ENCODE data around the gene PCNX1.

The PCNX1 gene

DNA sequence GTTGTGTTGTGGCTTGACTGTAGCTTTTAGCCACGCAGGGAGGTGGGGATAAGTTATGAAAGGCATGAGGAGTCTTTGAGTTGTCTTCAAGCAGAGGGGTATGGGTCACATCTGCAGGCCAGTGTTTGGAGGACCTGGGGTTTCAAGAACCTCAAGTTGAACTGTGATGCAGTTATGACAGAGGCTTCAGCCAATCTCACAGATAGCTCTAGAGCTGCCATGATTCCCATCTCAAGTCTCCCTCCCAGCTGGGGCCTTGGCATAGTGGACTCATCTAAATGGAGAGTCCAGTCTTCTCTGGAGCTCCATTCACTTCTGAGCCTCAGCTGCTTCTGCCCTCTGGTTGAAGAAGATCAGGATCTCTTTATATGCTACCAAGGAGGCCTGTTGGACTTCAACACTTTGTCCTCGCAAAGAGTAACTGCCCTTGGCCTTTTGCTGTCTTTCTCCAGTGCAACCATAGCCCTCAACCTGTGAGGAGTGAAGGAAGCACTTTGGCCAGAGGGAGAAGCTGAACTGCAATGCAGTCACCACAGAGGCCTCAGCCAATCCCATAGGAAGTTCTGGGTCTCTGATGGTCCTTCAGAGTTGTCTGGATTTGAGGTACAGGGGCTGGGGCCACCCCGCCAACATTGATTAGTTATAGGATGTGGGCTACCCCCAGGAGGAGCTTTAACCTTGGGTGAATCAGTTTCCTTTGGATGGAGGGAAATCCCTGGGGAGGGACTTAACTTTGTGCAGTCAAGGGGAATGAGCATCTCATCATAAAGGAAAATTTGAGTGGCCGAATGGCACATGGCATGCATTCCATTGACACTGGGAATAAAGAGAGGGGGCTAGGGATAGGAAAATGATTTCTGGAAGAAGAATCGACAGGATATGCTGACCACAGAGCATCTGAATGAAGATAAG, 230.5 kb downstream of the PCNX1 start:
- ATAC-seq (ENCODE audit: low read depth) (no peak), DNase-seq (ENCODE audit: low spot score) (no peak)
- Histone ChIP-seq H3K27me3 (ENCODE audit: insufficient read depth, poor library complexity, severe bottlenecking) (no peaks in the 10 kb centered on the region), H3K27ac (ENCODE audit: poor library complexity, severe bottlenecking) (no peak overlapping the region), H3K4me3 (ENCODE audit: severe bottlenecking) (no peak overlapping the region), H3K36me3 (ENCODE audit: low read depth) (no peaks in the 10 kb centered on the region), H3K9me3 (ENCODE audit: severe bottlenecking) (no peaks in the 10 kb centered on the region), H3K4me1 (ENCODE audit: insufficient read depth, poor library complexity, severe bottlenecking) (peaks cover 15% of the 10 kb centered on the region)
- TF ChIP-seq, protein P1, sequence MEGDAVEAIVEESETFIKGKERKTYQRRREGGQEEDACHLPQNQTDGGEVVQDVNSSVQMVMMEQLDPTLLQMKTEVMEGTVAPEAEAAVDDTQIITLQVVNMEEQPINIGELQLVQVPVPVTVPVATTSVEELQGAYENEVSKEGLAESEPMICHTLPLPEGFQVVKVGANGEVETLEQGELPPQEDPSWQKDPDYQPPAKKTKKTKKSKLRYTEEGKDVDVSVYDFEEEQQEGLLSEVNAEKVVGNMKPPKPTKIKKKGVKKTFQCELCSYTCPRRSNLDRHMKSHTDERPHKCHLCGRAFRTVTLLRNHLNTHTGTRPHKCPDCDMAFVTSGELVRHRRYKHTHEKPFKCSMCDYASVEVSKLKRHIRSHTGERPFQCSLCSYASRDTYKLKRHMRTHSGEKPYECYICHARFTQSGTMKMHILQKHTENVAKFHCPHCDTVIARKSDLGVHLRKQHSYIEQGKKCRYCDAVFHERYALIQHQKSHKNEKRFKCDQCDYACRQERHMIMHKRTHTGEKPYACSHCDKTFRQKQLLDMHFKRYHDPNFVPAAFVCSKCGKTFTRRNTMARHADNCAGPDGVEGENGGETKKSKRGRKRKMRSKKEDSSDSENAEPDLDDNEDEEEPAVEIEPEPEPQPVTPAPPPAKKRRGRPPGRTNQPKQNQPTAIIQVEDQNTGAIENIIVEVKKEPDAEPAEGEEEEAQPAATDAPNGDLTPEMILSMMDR (IDR thresholded peaks at IDR 0.05; ENCODE audit: poor library complexity, severe bottlenecking), result no peak

DNA sequence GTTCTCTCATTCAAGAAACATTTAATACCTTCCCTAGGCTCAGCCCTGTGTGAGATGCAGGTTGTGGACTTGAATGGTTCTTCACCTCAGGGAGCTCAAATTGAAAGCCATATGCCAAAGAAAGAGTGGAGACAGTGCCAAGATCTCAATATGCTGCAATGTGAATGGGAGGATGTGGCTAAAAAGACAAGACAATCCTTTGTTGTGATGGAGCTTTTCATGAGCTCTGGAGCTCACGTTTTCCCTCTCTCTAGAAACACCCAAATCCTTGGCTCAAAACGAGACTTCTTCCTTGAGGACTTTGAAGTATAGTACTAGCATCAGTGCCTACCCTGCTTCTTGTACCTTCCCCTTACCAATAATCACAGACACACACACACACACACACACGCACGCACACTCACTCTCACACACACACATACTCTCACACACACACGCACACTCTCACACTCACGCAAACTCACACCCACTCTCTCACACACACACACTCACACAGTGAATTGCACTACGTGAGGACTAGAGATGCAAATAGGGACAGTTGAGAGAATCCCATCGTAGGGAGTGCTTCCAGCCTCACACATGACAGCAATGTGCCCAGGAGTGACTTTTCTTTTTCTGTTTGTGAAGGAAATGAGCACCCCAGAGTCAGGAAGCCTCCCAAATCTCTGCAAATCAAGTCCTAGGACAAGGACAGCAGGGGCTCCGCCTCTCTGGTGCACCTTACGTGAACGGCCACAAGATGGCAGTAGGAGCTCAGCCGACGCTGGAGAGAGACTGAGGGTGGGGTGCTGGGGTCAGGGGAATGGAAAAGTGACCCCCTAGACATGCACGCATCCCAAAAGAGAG, 231.4 kb downstream of the PCNX1 start:
- Histone ChIP-seq H3K36me3 (ENCODE audit: low read depth) (no peaks in the 10 kb centered on the region), H3K27me3 (ENCODE audit: insufficient read depth, poor library complexity, severe bottlenecking) (no peaks in the 10 kb centered on the region), H3K27ac (ENCODE audit: poor library complexity, severe bottlenecking) (no peak overlapping the region), H3K9me3 (ENCODE audit: severe bottlenecking) (no peaks in the 10 kb centered on the region), H3K4me1 (ENCODE audit: insufficient read depth, poor library complexity, severe bottlenecking) (peaks cover 23% of the 10 kb centered on the region), H3K4me3 (ENCODE audit: severe bottlenecking) (no peak overlapping the region)
- DNase-seq (ENCODE audit: low spot score), result no peak
- no peak for ATAC-seq (ENCODE audit: low read depth)
- TF ChIP-seq, protein P1 (IDR thresholded peaks at IDR 0.05; ENCODE audit: poor library complexity, severe bottlenecking), result peak; percentile 97

DNA sequence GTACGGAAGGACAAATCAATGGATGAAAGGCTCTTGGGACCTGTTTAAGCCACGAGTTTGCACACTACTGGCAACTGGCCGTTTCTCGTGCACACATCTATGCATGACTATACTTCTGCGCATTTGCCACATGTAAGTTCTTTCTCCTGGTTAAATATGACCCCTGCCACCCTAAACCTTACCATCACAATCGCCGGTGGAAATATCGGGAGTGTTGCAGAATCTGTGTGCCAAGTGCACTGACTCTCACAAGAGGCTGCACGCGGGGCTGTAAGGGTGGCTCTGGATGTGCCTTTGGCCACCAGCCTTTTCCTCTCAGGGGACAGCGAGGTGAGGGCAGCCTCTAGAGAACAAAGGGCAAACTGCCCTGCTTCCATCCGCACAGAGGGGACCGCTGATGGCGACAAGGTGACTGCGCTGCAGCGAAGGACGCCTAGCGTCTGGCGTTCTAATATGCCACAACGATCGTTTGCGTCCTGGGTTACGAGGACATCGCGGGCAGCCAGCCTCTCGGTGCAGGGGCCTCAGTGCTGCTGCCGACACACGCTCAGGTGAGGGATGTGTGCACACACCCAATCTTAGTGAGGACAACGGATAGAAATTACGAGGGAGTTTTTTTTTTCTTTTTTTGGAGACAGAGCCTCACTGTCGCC, 232.2 kb downstream of the PCNX1 start:
- TF ChIP-seq, protein P1 (IDR thresholded peaks at IDR 0.05; ENCODE audit: poor library complexity, severe bottlenecking), result peak; percentile 78
- DNase-seq (ENCODE audit: low spot score) (no peak), ATAC-seq (ENCODE audit: low read depth) (no peak)
- H3K27ac ChIP-seq (ENCODE audit: poor library complexity, severe bottlenecking), result peak overlapping the region; percentile 99
- H3K9me3 ChIP-seq (ENCODE audit: severe bottlenecking), result no peaks in the 10 kb centered on the region
- H3K4me1 ChIP-seq (ENCODE audit: insufficient read depth, poor library complexity, severe bottlenecking), result peaks cover 29% of the 10 kb centered on the region
- H3K36me3 ChIP-seq (ENCODE audit: low read depth), result no peaks in the 10 kb centered on the region
- no peak overlapping the region for H3K4me3 ChIP-seq (ENCODE audit: severe bottlenecking)
- no peaks in the 10 kb centered on the region for H3K27me3 ChIP-seq (ENCODE audit: insufficient read depth, poor library complexity, severe bottlenecking)

DNA sequence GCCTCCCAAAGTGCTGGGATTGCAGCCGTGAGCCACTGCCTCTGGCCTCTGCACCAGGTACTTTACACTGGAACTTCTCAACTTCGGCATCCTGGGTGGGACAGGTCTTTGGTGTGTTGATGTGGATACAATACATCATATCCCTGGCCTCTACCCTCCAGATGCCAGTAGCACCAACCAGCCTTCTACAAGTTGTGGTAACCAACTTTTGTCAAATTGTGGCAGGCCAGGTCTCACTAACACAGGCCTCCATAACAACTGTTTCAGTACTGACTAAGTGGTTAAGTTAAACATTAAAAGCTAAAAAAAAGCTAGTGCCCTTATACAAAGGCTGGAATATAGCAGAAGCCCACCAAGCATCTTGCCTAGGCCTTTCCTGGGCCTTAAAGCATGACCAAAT, 232.9 kb downstream of the PCNX1 start:
- H3K27ac ChIP-seq (ENCODE audit: poor library complexity, severe bottlenecking), result peak overlapping the region; percentile 99
- peaks cover 29% of the 10 kb centered on the region for H3K4me1 ChIP-seq (ENCODE audit: insufficient read depth, poor library complexity, severe bottlenecking)
- TF ChIP-seq, protein P1 (IDR thresholded peaks at IDR 0.05; ENCODE audit: poor library complexity, severe bottlenecking), result no peak
- ATAC-seq (ENCODE audit: low read depth) (no peak), DNase-seq (ENCODE audit: low spot score) (no peak)
- H3K36me3 ChIP-seq (ENCODE audit: low read depth), result no peaks in the 10 kb centered on the region
- H3K9me3 ChIP-seq (ENCODE audit: severe bottlenecking), result no peaks in the 10 kb centered on the region
- no peaks in the 10 kb centered on the region for H3K27me3 ChIP-seq (ENCODE audit: insufficient read depth, poor library complexity, severe bottlenecking)
- no peak overlapping the region for H3K4me3 ChIP-seq (ENCODE audit: severe bottlenecking)

All from RWPE2 (cell line).